Stomach (tissue), 9 donors: ENCODE results near the gene MED22. TPM values are rescaled to one million over a fixed set of nuclear protein-coding genes. Genes with fewer than 3 reads are reported as not detected.
"Not testable (repeated sequence)": the region's sequence is repeated elsewhere in the genome, so short reads cannot be mapped to it uniquely, and the experiment has no call there.

Source experiments
- DNase-seq, 2 donors: peaks; one replicate each; pipeline versions ENCODE4 v3.0.0 to v3.0.0-alpha.2; 2013 to 2019
- H3K27ac ChIP-seq, 5 donors: fragments of 200-600 bp in 4 of 5; sonication (generic) in 4 of 5; one replicate each; pipeline ENCODE4 v1.5.1; 2013 to 2019; ENCODE audit warnings: mild to moderate bottlenecking in 1 of 5, moderate library complexity in 1 of 5
- H3K27me3 ChIP-seq, 3 donors: fragments of 200-600 bp; sonication (generic); one replicate each; pipeline ENCODE4 v1.5.1; 2017 to 2019; ENCODE audit warnings: mixed run types in 1 of 3
- H3K36me3 ChIP-seq, 4 donors: fragments of 200-600 bp; sonication (generic); 1 replicate in 3 of 4; 2 replicates in 1 of 4; pipeline ENCODE4 v1.5.1; 2016 to 2019
- H3K4me1 ChIP-seq, 4 donors: fragments of 200-600 bp; sonication (generic); one replicate each; pipeline ENCODE4 v1.5.1; 2016 to 2019
- H3K4me3 ChIP-seq, 4 donors: fragments of 200-600 bp; sonication (generic) in 3 of 4; one replicate each; pipeline ENCODE4 v1.5.1; 2016 to 2019; ENCODE audit warnings: mild to moderate bottlenecking in 1 of 4
- H3K9me3 ChIP-seq, 4 donors: fragments of 200-600 bp; sonication (generic); one replicate each; pipeline ENCODE4 v1.5.1; 2016 to 2019
- CTCF ChIP-seq, 7 experiments: fragments of 450-650 bp in 4 of 7; fragments of 200-600 bp in 3 of 7; sonication (generic) in 3 of 7; IDR thresholded peaks; one replicate each; pipeline ENCODE4 v1.5.1; 2016 to 2019; ENCODE audit warnings: antibody characterized with exemption in 7 of 7, control low read depth in 2 of 7, mild to moderate bottlenecking in 1 of 7
- EP300 ChIP-seq: sonication (generic); formaldehyde crosslinking; IDR thresholded peaks from one replicate; pipeline ENCODE4 v1.6.1; 2017; ENCODE audit warnings: antibody characterized with exemption
- POLR2A ChIP-seq, 4 donors: fragments of 450-650 bp; IDR thresholded peaks; one replicate each; pipeline ENCODE4 v1.6.1; 2016; ENCODE audit warnings: antibody characterized with exemption in 4 of 4, control low read depth in 2 of 4, mild to moderate bottlenecking in 1 of 4, moderate library complexity in 1 of 4
- POLR2AphosphoS5 ChIP-seq, 3 donors: sonication (generic); formaldehyde crosslinking; IDR thresholded peaks; one replicate each; pipeline ENCODE4 v1.6.1; 2016; ENCODE audit warnings: antibody characterized with exemption in 3 of 3
- WGBS, 5 donors: extraction: QIAGEN DNeasy Blood & Tissue Kit in 3 of 5; methylation state at CpG; one replicate each; pipeline versions ENCODE4 v1.1.5 to v1.1.7; 2013 to 2018; 5-methylcytosine and 5-hydroxymethylcytosine counted together
- intact Hi-C: fragments of 100-400 bp; cut with DNase I; formaldehyde crosslinking; loops from one replicate; pipeline ENCODE4 v1.15.1; 2023; ENCODE audit warnings: low total_unique reads
- polyA plus RNA-seq, 3 donors: library from polyadenylated mRNA; stranded (reverse); fragments of 200-250 nt; gene quantifications; one replicate each; pipeline ENCODE4 v1.2.3, GENCODE V29; 2013
- total RNA-seq, 5 donors: library from RNA; depleted of rRNA; stranded (reverse); fragments of >200 nt; gene quantifications; one replicate each; pipeline versions ENCODE4 v1.1.0 to v1.2.3, GENCODE V29; 2014 to 2016
- donor health status: healthy with polysubstance abuse.
- donor health status: Bipolar disorder and iron deficiency.
- donor health status: healthy.

Gene MED22
- total and polyA plus RNA-seq, 8 donors, result 4.7 to 27.7 (median 20.0) TPM

DNA sequence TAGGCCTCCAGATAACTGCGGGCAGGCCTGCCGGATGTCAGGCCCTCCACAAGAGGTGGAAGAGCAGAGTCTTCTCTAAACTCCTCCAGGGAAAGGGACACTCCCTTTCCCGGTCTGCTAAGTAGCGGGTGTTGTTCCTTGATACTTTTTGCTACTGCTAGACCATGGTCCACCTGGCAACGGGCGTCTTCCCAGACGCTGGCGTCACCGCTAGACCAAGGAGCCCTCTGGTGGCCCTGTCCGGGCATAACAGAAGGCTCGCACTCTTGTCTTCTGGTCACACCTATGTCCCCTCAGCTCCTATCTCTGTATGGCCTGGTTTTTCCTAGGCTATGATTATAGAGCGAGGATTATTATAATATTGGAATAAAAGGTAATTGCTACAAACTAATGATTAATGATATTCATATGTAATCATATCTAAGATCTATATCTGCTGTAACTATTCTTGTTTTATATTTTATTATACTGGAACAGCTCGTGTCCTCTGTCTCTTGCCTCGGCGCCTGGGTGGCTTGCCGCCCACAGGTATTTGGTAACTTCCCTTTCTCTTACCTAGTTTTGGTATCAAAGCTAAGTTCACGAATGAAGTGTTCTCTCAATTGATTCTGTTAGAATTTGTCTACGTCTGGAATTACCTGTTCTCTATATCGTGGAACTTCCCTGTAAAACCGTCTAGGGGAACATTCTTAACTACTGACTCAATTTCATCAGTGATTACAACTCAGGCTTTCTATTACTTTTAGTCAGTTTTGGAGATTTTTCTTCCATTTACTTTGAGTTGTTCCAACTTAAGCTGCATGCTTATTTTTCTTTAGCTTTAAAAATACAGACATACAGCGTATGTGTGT lies 18.4 kb downstream of the MED22 start:
- Histone ChIP-seq H3K4me1 (peaks cover 8 to 12% (median 11%) of the 10 kb centered on the region in 4 donors), H3K36me3 (peaks cover 40 to 50% (median 48%) of the 10 kb centered on the region in 4 donors)
- not testable (repeated sequence) for H3K4me3 ChIP-seq, H3K27me3 ChIP-seq, H3K27ac ChIP-seq, H3K9me3 ChIP-seq
- TF ChIP-seq POLR2AphosphoS5 (IDR thresholded peaks at IDR 0.05) (peak in 1 of 3 donors; percentile 29), CTCF (IDR thresholded peaks at IDR 0.05) (peak in 5 of 7 experiments; percentile 44 to 69 (median 57))
- intact Hi-C loops, result loop anchor here (5.0 kb wide), 1 partner anchor 142 kb away; no protein-coding TSS in a partner anchor
- 55 to 64% (median 60%) methylated on average over 21 of the region's 21 CpGs for WGBS, 5 donors
- peak in 1 of 2 donors; percentile 61 for DNase-seq

DNA sequence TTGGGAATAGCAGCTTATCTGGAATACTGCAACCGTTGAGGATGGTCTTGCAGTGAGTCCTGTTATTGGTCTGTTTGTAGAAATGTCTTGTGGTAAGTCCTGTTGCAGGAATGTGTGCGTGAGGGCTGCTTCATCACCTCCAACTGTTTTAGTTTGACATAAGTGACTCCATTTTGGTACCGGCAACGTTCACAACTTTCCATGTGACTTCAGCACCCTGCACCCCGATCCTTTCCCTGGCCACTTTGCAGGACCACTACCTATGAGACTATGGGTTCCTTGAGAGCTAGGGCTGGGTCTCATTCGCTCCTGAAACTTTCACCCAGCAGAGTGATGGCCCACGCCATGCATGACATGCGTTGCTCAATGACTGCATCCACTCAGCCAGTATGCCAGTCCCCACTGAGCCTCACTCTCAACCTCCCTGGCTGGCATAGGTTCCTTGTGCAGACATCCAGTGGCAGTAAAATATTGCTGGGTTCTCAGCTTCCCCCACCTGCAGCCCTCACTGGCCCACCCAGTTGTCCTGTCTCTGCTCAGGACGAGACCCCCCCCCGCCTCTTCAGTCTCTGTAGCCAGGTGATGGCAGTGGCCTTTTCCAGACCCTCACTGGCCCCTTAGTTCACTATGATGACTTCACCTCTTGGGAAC lies 20.0 kb downstream of the MED22 start:
- no peak for TF ChIP-seq EP300
- TF ChIP-seq POLR2A (IDR thresholded peaks at IDR 0.05), result no peak
- TF ChIP-seq CTCF (IDR thresholded peaks at IDR 0.05), result no peak
- no peak for TF ChIP-seq POLR2AphosphoS5 (IDR thresholded peaks at IDR 0.05)
- H3K4me3 ChIP-seq, result no peak overlapping the region
- H3K36me3 ChIP-seq, result peaks cover 24 to 34% (median 32%) of the 10 kb centered on the region in 4 donors
- H3K27me3 ChIP-seq, result no peaks in the 10 kb centered on the region
- no peaks in the 10 kb centered on the region for H3K9me3 ChIP-seq
- H3K27ac ChIP-seq, result no peak overlapping the region
- H3K4me1 ChIP-seq, result no peaks in the 10 kb centered on the region
- intact Hi-C loops, result loop anchor here (5.0 kb wide), 1 partner anchor 141 kb away; no protein-coding TSS in a partner anchor
- no peak for DNase-seq
- WGBS, 5 donors, result 87 to 96% (median 92%) methylated on average over 10 of the region's 10 CpGs

- H3K27ac ChIP-seq, DNase-seq, H3K9me3 ChIP-seq, H3K27me3 ChIP-seq, H3K4me1 ChIP-seq, H3K4me3 ChIP-seq: not testable (repeated sequence)
- H3K36me3 ChIP-seq, result peaks cover 15 to 24% (median 23%) of the 10 kb centered on the region in 4 donors
- intact Hi-C loops, result loop anchor here (5.0 kb wide), 1 partner anchor 140 kb away; no protein-coding TSS in a partner anchor
- 88 to 95% (median 88%) methylated on average over 6 of the region's 6 CpGs for WGBS, 5 donors
Measured at GRCh38 chr9:133327021-133327420, 20.9 kb downstream of the MED22 start.

GRCh38 chr9:133323991-133324703 lies 23.8 kb downstream of the MED22 start:
- Histone ChIP-seq H3K27me3 (no peaks in the 10 kb centered on the region), H3K4me3 (no peak overlapping the region), H3K4me1 (no peaks in the 10 kb centered on the region), H3K27ac (no peak overlapping the region), H3K9me3 (no peaks in the 10 kb centered on the region), H3K36me3 (no peaks in the 10 kb centered on the region)
- intact Hi-C loops, result no loop called here
- no peak for DNase-seq
- no peak for TF ChIP-seq CTCF (IDR thresholded peaks at IDR 0.05)
- no peak for TF ChIP-seq EP300
- TF ChIP-seq POLR2AphosphoS5 (IDR thresholded peaks at IDR 0.05), result no peak
- no peak for TF ChIP-seq POLR2A (IDR thresholded peaks at IDR 0.05)
- WGBS, 5 donors, result 80 to 86% (median 84%) methylated on average over 13 of the region's 13 CpGs
